Measurements from ENCODE around the gene NHLRC1. TPM values are rescaled to one million over a fixed set of nuclear protein-coding genes. Genes with fewer than 3 reads are reported as not detected.

Gene NHLRC1
- total RNA-seq, result 0.72 and 0.93 TPM in 2 replicates
- long read RNA-seq, result 0 reads

- H3K9me3 Mint-ChIP-seq, result no peaks in the 10 kb centered on the region
- TF ChIP-seq CTCF (conservative IDR thresholded peaks at IDR 0.05), result peak; percentile 89
- H3K4me3 Mint-ChIP-seq, result peak within 1 kb of the TSS; percentile 64
- H3K4me1 Mint-ChIP-seq, result peaks cover 7% of the 10 kb centered on the region
- peak; percentile 81 for DNase-seq (ENCODE audit: low read depth, low spot score)
- peaks cover 67% of the 10 kb centered on the region for H3K27me3 Mint-ChIP-seq (ENCODE audit: low read depth)
- no peaks in the 10 kb centered on the region for H3K36me3 Mint-ChIP-seq (ENCODE audit: low read depth)
- no peak within 1 kb of the TSS for H3K27ac Mint-ChIP-seq (ENCODE audit: unreplicated experiment)
Observed at GRCh38 chr6:18122128-18123093, at the start of gene NHLRC1. Gene NHLRC1 (minus strand): TSS chr6:18122677. CDS start chr6:18122606, 71 bp downstream.

DNA sequence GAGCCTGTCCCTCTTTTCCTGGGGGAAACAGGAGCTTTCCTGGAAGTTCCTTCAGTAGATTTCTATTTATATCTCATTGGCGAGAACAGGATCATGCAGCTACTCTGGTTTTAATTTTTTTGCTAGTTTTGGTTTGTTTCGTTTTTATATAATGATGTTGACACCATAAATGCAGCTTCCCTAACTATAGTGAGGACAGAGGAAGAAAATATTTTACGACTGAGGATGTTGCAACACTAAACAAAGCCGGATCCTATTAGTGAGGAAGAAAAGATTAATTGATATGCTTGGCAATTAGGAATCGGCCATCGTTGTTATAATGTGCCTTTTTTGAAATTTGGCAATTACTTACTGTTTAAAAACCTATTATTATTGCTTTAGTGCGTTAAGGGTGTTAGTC, 49.4 kb upstream of the NHLRC1 start:
- DNase-seq (ENCODE audit: low read depth, low spot score), result no peak
- Mint-ChIP-seq H3K36me3 (ENCODE audit: low read depth) (peaks cover 36% of the 10 kb centered on the region), H3K4me3 (no peak overlapping the region), H3K27ac (ENCODE audit: unreplicated experiment) (no peak overlapping the region), H3K27me3 (ENCODE audit: low read depth) (no peaks in the 10 kb centered on the region), H3K4me1 (no peaks in the 10 kb centered on the region), H3K9me3 (peaks cover 11% of the 10 kb centered on the region)
- no peak for TF ChIP-seq CTCF (conservative IDR thresholded peaks at IDR 0.05)

GRCh38 chr6:18168264-18168663, 45.8 kb upstream of the NHLRC1 start:
- no peak for DNase-seq (ENCODE audit: low read depth, low spot score)
- no peak for TF ChIP-seq CTCF (conservative IDR thresholded peaks at IDR 0.05)
- Mint-ChIP-seq H3K27ac (ENCODE audit: unreplicated experiment) (no peak overlapping the region), H3K4me3 (no peak overlapping the region), H3K27me3 (ENCODE audit: low read depth) (no peaks in the 10 kb centered on the region), H3K4me1 (no peaks in the 10 kb centered on the region), H3K36me3 (ENCODE audit: low read depth) (peaks cover 12% of the 10 kb centered on the region), H3K9me3 (no peaks in the 10 kb centered on the region)

GRCh38 chr6:18166312-18167036, 44.0 kb upstream of the NHLRC1 start:
- DNase-seq (ENCODE audit: low read depth, low spot score), result no peak
- Mint-ChIP-seq H3K27ac (ENCODE audit: unreplicated experiment) (no peak overlapping the region), H3K4me1 (no peaks in the 10 kb centered on the region), H3K9me3 (no peaks in the 10 kb centered on the region), H3K36me3 (ENCODE audit: low read depth) (peaks cover 14% of the 10 kb centered on the region), H3K27me3 (ENCODE audit: low read depth) (no peaks in the 10 kb centered on the region), H3K4me3 (no peak overlapping the region)
- TF ChIP-seq CTCF (conservative IDR thresholded peaks at IDR 0.05), result no peak

- no peak for TF ChIP-seq CTCF (conservative IDR thresholded peaks at IDR 0.05)
- no peak for DNase-seq (ENCODE audit: low read depth, low spot score)
- Mint-ChIP-seq H3K4me1 (no peaks in the 10 kb centered on the region), H3K27me3 (ENCODE audit: low read depth) (no peaks in the 10 kb centered on the region), H3K9me3 (no peaks in the 10 kb centered on the region), H3K36me3 (ENCODE audit: low read depth) (peaks cover 19% of the 10 kb centered on the region), H3K4me3 (no peak overlapping the region), H3K27ac (ENCODE audit: unreplicated experiment) (no peak overlapping the region)
Observed at GRCh38 chr6:18165751-18166150, 43.3 kb upstream of the NHLRC1 start.
